Measurements from ENCODE around the gene ZNF600. TPM values are rescaled to one million over a fixed set of nuclear protein-coding genes. Genes with fewer than 3 reads are reported as not detected.
A peak's percentile ranks its signal among the peaks of the same experiment; 100 is the strongest.
"Not testable (repeated sequence)": the region's sequence is repeated elsewhere in the genome, so short reads cannot be mapped to it uniquely, and the experiment has no call there.

ZNF600 gene
- total RNA-seq, 1 experiment from 2014 or later = 21.1 TPM

- intact Hi-C loops (cut with micrococcal nuclease; ENCODE audit: unreplicated experiment) = loop anchor here (10.0 kb wide), 1 partner anchor 498 kb away; no protein-coding TSS in a partner anchor
- H3K4me3 Mint-ChIP-seq (ENCODE audit: unreplicated experiment) = no peak overlapping the region
- peaks cover 23% of the 10 kb centered on the region for H3K4me1 Mint-ChIP-seq (ENCODE audit: low read depth, unreplicated experiment)
- Histone ChIP-seq H3K4me3 (ENCODE audit: low read depth, low read length) (no peak overlapping the region), H3K9me3 (peaks cover 12% of the 10 kb centered on the region; the same call in 1 of the 2 replicates), H3K4me1 (peaks cover 23% of the 10 kb centered on the region), H3K27me3 (replicated peaks; ENCODE audit: control insufficient read depth, insufficient read depth, low read length) (no peaks in the 10 kb centered on the region), H3K36me3 (ENCODE audit: control insufficient read depth, insufficient read depth, low read length) (no peaks in the 10 kb centered on the region)
- no peak for DNase-seq
- CTCF ChIA-PET = interaction anchor here (0.6 kb wide), 2 partner anchors 124 to 127 kb away, joined by 3 to 5 read pairs; no protein-coding TSS in a partner anchor
- peaks cover 6% of the 10 kb centered on the region for H3K36me3 Mint-ChIP-seq (ENCODE audit: insufficient read depth, unreplicated experiment)
- peak overlapping the region; percentile 72 for H3K27ac Mint-ChIP-seq (ENCODE audit: unreplicated experiment)
- POLR2A ChIA-PET = no interaction called here
- BruUV-seq (replicated peaks) = no TSS peak
- TF ChIP-seq CTCF (IDR thresholded peaks at IDR 0.05; ENCODE audit: insufficient read depth in 1 of 2, low read depth in 1 of 2, low read length in 1 of 2, severe bottlenecking in 1 of 2, unreplicated experiment in 1 of 2) = no peak
- H3K9me3 Mint-ChIP-seq (ENCODE audit: unreplicated experiment) = peaks cover 43% of the 10 kb centered on the region
- H3K27me3 Mint-ChIP-seq (ENCODE audit: insufficient read depth, unreplicated experiment) = no peaks in the 10 kb centered on the region
Measured at GRCh38 chr19:52743091-52743490, 43.5 kb downstream of the ZNF600 start.

GRCh38 chr19:52742516-52742915, 44.1 kb downstream of the ZNF600 start:
- no peaks in the 10 kb centered on the region for H3K36me3 ChIP-seq (ENCODE audit: control insufficient read depth, insufficient read depth, low read length)
- H3K4me3 Mint-ChIP-seq (ENCODE audit: unreplicated experiment) = no peak overlapping the region
- H3K9me3 ChIP-seq = peaks cover 12% of the 10 kb centered on the region; the same call in 1 of the 2 replicates
- TF ChIP-seq CTCF (IDR thresholded peaks at IDR 0.05; ENCODE audit: insufficient read depth in 1 of 2, low read depth in 1 of 2, low read length in 1 of 2, severe bottlenecking in 1 of 2, unreplicated experiment in 1 of 2) = no peak
- POLR2A ChIA-PET = no interaction called here
- peaks cover 43% of the 10 kb centered on the region for H3K9me3 Mint-ChIP-seq (ENCODE audit: unreplicated experiment)
- CTCF ChIA-PET = interaction anchor here (0.6 kb wide), 2 partner anchors 123 to 128 kb away, joined by 3 to 5 read pairs; no protein-coding TSS in a partner anchor
- no peaks in the 10 kb centered on the region for H3K27me3 Mint-ChIP-seq (ENCODE audit: insufficient read depth, unreplicated experiment)
- H3K4me1 ChIP-seq = peaks cover 27% of the 10 kb centered on the region
- peaks cover 23% of the 10 kb centered on the region for H3K4me1 Mint-ChIP-seq (ENCODE audit: low read depth, unreplicated experiment)
- no peak for DNase-seq
- no peaks in the 10 kb centered on the region for H3K27me3 ChIP-seq (replicated peaks; ENCODE audit: control insufficient read depth, insufficient read depth, low read length)
- H3K27ac Mint-ChIP-seq (ENCODE audit: unreplicated experiment) = peak overlapping the region; percentile 72
- BruUV-seq (replicated peaks) = no TSS peak
- H3K4me3 ChIP-seq (ENCODE audit: low read depth, low read length) = no peak overlapping the region
- intact Hi-C loops (cut with micrococcal nuclease; ENCODE audit: unreplicated experiment) = loop anchor here (1.0 to 10.0 kb wide), 2 partner anchors 52 to 498 kb away; no protein-coding TSS in a partner anchor
- H3K36me3 Mint-ChIP-seq (ENCODE audit: insufficient read depth, unreplicated experiment) = peaks cover 6% of the 10 kb centered on the region

GRCh38 chr19:52741951-52742485, 44.6 kb downstream of the ZNF600 start:
- POLR2A ChIA-PET = no interaction called here

GRCh38 chr19:52741371-52741770, 45.2 kb downstream of the ZNF600 start:
- CTCF ChIA-PET; H3K4me3 ChIP-seq (ENCODE audit: low read depth, low read length); H3K27me3 Mint-ChIP-seq (ENCODE audit: insufficient read depth, unreplicated experiment); H3K36me3 ChIP-seq (ENCODE audit: control insufficient read depth, insufficient read depth, low read length); H3K27me3 ChIP-seq (replicated peaks; ENCODE audit: control insufficient read depth, insufficient read depth, low read length); POLR2A ChIA-PET; BruUV-seq (replicated peaks); H3K36me3 Mint-ChIP-seq (ENCODE audit: insufficient read depth, unreplicated experiment): not testable (repeated sequence)
- H3K9me3 Mint-ChIP-seq (ENCODE audit: unreplicated experiment) = peaks cover 40% of the 10 kb centered on the region
- intact Hi-C loops (cut with micrococcal nuclease; ENCODE audit: unreplicated experiment) = loop anchor here (10.0 kb wide), 1 partner anchor 497 kb away; no protein-coding TSS in a partner anchor
- peak overlapping the region; percentile 72 for H3K27ac Mint-ChIP-seq (ENCODE audit: unreplicated experiment)
- DNase-seq = peak in 1 of 2 experiments; percentile 12
- H3K4me1 ChIP-seq = peaks cover 27% of the 10 kb centered on the region
- peak overlapping the region; percentile 56 for H3K4me3 Mint-ChIP-seq (ENCODE audit: unreplicated experiment)
- peaks cover 23% of the 10 kb centered on the region for H3K4me1 Mint-ChIP-seq (ENCODE audit: low read depth, unreplicated experiment)
- H3K9me3 ChIP-seq = peaks cover 12% of the 10 kb centered on the region; the same call in 1 of the 2 replicates

More at GRCh38 chr19:52741951-52742485, 44.6 kb downstream of the ZNF600 start:
- no peak for TF ChIP-seq CTCF (IDR thresholded peaks at IDR 0.05; ENCODE audit: insufficient read depth in 1 of 2, low read depth in 1 of 2, low read length in 1 of 2, severe bottlenecking in 1 of 2, unreplicated experiment in 1 of 2)
- Mint-ChIP-seq H3K9me3 (ENCODE audit: unreplicated experiment) (peaks cover 43% of the 10 kb centered on the region), H3K27ac (ENCODE audit: unreplicated experiment) (peak overlapping the region; percentile 72), H3K36me3 (ENCODE audit: insufficient read depth, unreplicated experiment) (peaks cover 6% of the 10 kb centered on the region), H3K4me3 (ENCODE audit: unreplicated experiment) (peak overlapping the region; percentile 56), H3K27me3 (ENCODE audit: insufficient read depth, unreplicated experiment) (no peaks in the 10 kb centered on the region), H3K4me1 (ENCODE audit: low read depth, unreplicated experiment) (peaks cover 23% of the 10 kb centered on the region)
- peaks cover 27% of the 10 kb centered on the region for H3K4me1 ChIP-seq
- intact Hi-C loops (cut with micrococcal nuclease; ENCODE audit: unreplicated experiment) = loop anchor here (1.0 to 10.0 kb wide), 2 partner anchors 52 to 497 kb away; no protein-coding TSS in a partner anchor
- no peaks in the 10 kb centered on the region for H3K36me3 ChIP-seq (ENCODE audit: control insufficient read depth, insufficient read depth, low read length)
- CTCF ChIA-PET = no interaction called here
- no TSS peak for BruUV-seq (replicated peaks)
- no peaks in the 10 kb centered on the region for H3K27me3 ChIP-seq (replicated peaks; ENCODE audit: control insufficient read depth, insufficient read depth, low read length)
- no peak overlapping the region for H3K4me3 ChIP-seq (ENCODE audit: low read depth, low read length)
- peaks cover 12% of the 10 kb centered on the region; the same call in 1 of the 2 replicates for H3K9me3 ChIP-seq
- peak in 1 of 2 experiments; percentile 15 for DNase-seq

Measured in Caco-2 (cell line).